Stimulated activated naive CD8-positive, alpha-beta T cell treated with anti-CD3 and anti-CD28 coated beads, Interleukin-15, amount 100 ng/mL, for 72 hours (primary cell): ENCODE measurements around the gene GNB3.
A peak's percentile ranks its signal among the peaks of the same experiment; 100 is the strongest.
"Not testable (repeated sequence)": the region's sequence is repeated elsewhere in the genome, so short reads cannot be mapped to it uniquely, and the experiment has no call there.

Source experiments
- ATAC-seq: fragments of 150-1000 bp; cut with Tn5 transposase; 2 replicates; pipeline ENCODE4 v1.10.0; 2021; ENCODE audit warnings: mild to moderate bottlenecking, moderate library complexity
- DNase-seq, 2 donors: peaks; one replicate each; pipeline ENCODE4 v3.0.0; 2021 to 2022
- H3K27ac Mint-ChIP-seq, 2 donors: one replicate each; pipeline ENCODE4 v1.8.0; 2022; ENCODE audit warnings: mild to moderate bottlenecking in 2 of 2, mixed read lengths in 2 of 2, moderate library complexity in 2 of 2
- H3K27me3 Mint-ChIP-seq: one replicate; pipeline ENCODE4 v1.8.0; 2022; ENCODE audit warnings: mixed read lengths
- H3K4me1 Mint-ChIP-seq: one replicate; pipeline ENCODE4 v1.8.0; 2022; ENCODE audit warnings: mild to moderate bottlenecking, mixed read lengths
- H3K4me3 Mint-ChIP-seq, 2 donors: one replicate each; pipeline ENCODE4 v1.8.0; 2022; ENCODE audit warnings: mild to moderate bottlenecking in 2 of 2, mixed read lengths in 2 of 2, moderate library complexity in 1 of 2
- H3K9me3 Mint-ChIP-seq, 2 donors: one replicate each; pipeline ENCODE4 v1.8.0; 2022; ENCODE audit warnings: mixed read lengths in 2 of 2

The GNB3 gene

GRCh38 chr12:6871052-6871957 lies 30.6 kb downstream of the GNB3 start:
- ATAC-seq, result no peak
- Mint-ChIP-seq H3K4me3 (peak overlapping the region; percentile 93 to 97), H3K9me3 (no peaks in the 10 kb centered on the region), H3K27ac (peak overlapping the region; percentile 85 to 93), H3K4me1 (peaks cover 77% of the 10 kb centered on the region), H3K27me3 (no peaks in the 10 kb centered on the region)
- DNase-seq, result peak in 1 of 2 donors; percentile 41

GRCh38 chr12:6872073-6873048 lies 31.6 kb downstream of the GNB3 start:
- H3K4me1 Mint-ChIP-seq, result peaks cover 70% of the 10 kb centered on the region
- no peaks in the 10 kb centered on the region for H3K27me3 Mint-ChIP-seq
- H3K27ac Mint-ChIP-seq, result peak overlapping the region; percentile 93 to 94
- DNase-seq, result peak; percentile 89 to 90
- peak overlapping the region; percentile 93 to 97 for H3K4me3 Mint-ChIP-seq
- peak; percentile 48 for ATAC-seq
- no peaks in the 10 kb centered on the region for H3K9me3 Mint-ChIP-seq

- H3K27me3 Mint-ChIP-seq, result no peaks in the 10 kb centered on the region
- ATAC-seq, result peak; percentile 90
These were observed 32.6 kb downstream of the GNB3 start, which contains the start of gene SPSB2 for GRCh38 chr12:6873094-6874014. Gene SPSB2, minus strand, starts transcription at chr12:6873303. Its CDS starts 402 bp downstream, at chr12:6872901.

GRCh38 chr12:6874015-6874368 lies 33.3 kb downstream of the GNB3 start:
- H3K27ac Mint-ChIP-seq, result peak overlapping the region; percentile 61 to 96
- H3K4me1 Mint-ChIP-seq, result peaks cover 62% of the 10 kb centered on the region
- ATAC-seq, result not testable (repeated sequence)

More at GRCh38 chr12:6873094-6874014, 32.6 kb downstream of the GNB3 start, which contains the start of gene SPSB2:
- DNase-seq, result peak; percentile 99
- H3K4me1 Mint-ChIP-seq, result peaks cover 68% of the 10 kb centered on the region
- no peaks in the 10 kb centered on the region for H3K9me3 Mint-ChIP-seq
- H3K4me3 Mint-ChIP-seq, result peak within 1 kb of the TSS; percentile 93 to 97
- H3K27ac Mint-ChIP-seq, result peak within 1 kb of the TSS; percentile 93 to 96

GRCh38 chr12:6879824-6880223 lies 39.1 kb downstream of the GNB3 start:
- not testable (repeated sequence) for H3K27ac Mint-ChIP-seq, H3K9me3 Mint-ChIP-seq, H3K4me1 Mint-ChIP-seq, DNase-seq, ATAC-seq, H3K27me3 Mint-ChIP-seq, H3K4me3 Mint-ChIP-seq

More at GRCh38 chr12:6874015-6874368, 33.3 kb downstream of the GNB3 start:
- H3K9me3 Mint-ChIP-seq, DNase-seq, H3K27me3 Mint-ChIP-seq: not testable (repeated sequence)
- peak overlapping the region; percentile 93 to 97 for H3K4me3 Mint-ChIP-seq

GRCh38 chr12:6883252-6883651 lies 42.5 kb downstream of the GNB3 start:
- no peak for ATAC-seq

GRCh38 chr12:6883683-6884082 lies 43.0 kb downstream of the GNB3 start:
- DNase-seq (no peak), ATAC-seq (no peak)
- Mint-ChIP-seq H3K27me3 (no peaks in the 10 kb centered on the region), H3K4me1 (no peaks in the 10 kb centered on the region), H3K4me3 (no peak overlapping the region), H3K9me3 (no peaks in the 10 kb centered on the region), H3K27ac (no peak overlapping the region)

More at GRCh38 chr12:6883252-6883651, 42.5 kb downstream of the GNB3 start:
- no peak overlapping the region for H3K27ac Mint-ChIP-seq
- no peak overlapping the region for H3K4me3 Mint-ChIP-seq
- H3K4me1 Mint-ChIP-seq, result no peaks in the 10 kb centered on the region
- no peaks in the 10 kb centered on the region for H3K27me3 Mint-ChIP-seq
- no peaks in the 10 kb centered on the region for H3K9me3 Mint-ChIP-seq
- no peak for DNase-seq

GRCh38 chr12:6884539-6884938 lies 43.8 kb downstream of the GNB3 start:
- ATAC-seq, result no peak
- Mint-ChIP-seq H3K27me3 (no peaks in the 10 kb centered on the region), H3K9me3 (no peaks in the 10 kb centered on the region), H3K4me1 (no peaks in the 10 kb centered on the region), H3K27ac (no peak overlapping the region), H3K4me3 (no peak overlapping the region)
- no peak for DNase-seq

GRCh38 chr12:6886206-6886999 lies 45.7 kb downstream of the GNB3 start:
- H3K4me1 Mint-ChIP-seq, result peaks cover 16% of the 10 kb centered on the region
- not testable (repeated sequence) for H3K27me3 Mint-ChIP-seq, H3K9me3 Mint-ChIP-seq, ATAC-seq, DNase-seq, H3K27ac Mint-ChIP-seq, H3K4me3 Mint-ChIP-seq

- no peak overlapping the region for H3K4me3 Mint-ChIP-seq
- H3K27me3 Mint-ChIP-seq, result no peaks in the 10 kb centered on the region
- H3K9me3 Mint-ChIP-seq, result no peaks in the 10 kb centered on the region
- ATAC-seq (no peak), DNase-seq (no peak)
- no peak overlapping the region for H3K27ac Mint-ChIP-seq
- H3K4me1 Mint-ChIP-seq, result peaks cover 26% of the 10 kb centered on the region
These were observed 46.7 kb downstream of the GNB3 start for GRCh38 chr12:6887460-6887859.

GRCh38 chr12:6888360-6888759 lies 47.6 kb downstream of the GNB3 start:
- H3K27me3 Mint-ChIP-seq, result no peaks in the 10 kb centered on the region
- peaks cover 30% of the 10 kb centered on the region for H3K4me1 Mint-ChIP-seq
- H3K9me3 Mint-ChIP-seq, result no peaks in the 10 kb centered on the region
- H3K4me3 Mint-ChIP-seq, result no peak overlapping the region
- DNase-seq (no peak), ATAC-seq (no peak)
- H3K27ac Mint-ChIP-seq, result peak overlapping the region in 1 of 2 donors; percentile 27

GRCh38 chr12:6888794-6889193 lies 48.1 kb downstream of the GNB3 start:
- not testable (repeated sequence) for H3K9me3 Mint-ChIP-seq, ATAC-seq, H3K27me3 Mint-ChIP-seq, H3K4me3 Mint-ChIP-seq, DNase-seq, H3K27ac Mint-ChIP-seq
- H3K4me1 Mint-ChIP-seq, result peaks cover 30% of the 10 kb centered on the region

- DNase-seq, H3K9me3 Mint-ChIP-seq, ATAC-seq, H3K27me3 Mint-ChIP-seq: not testable (repeated sequence)
- Mint-ChIP-seq H3K4me3 (peak overlapping the region; percentile 86 to 90), H3K27ac (peak overlapping the region in 1 of 2 donors; percentile 98), H3K4me1 (peaks cover 30% of the 10 kb centered on the region)
These were observed 49.2 kb downstream of the GNB3 start for GRCh38 chr12:6889775-6890573.
